Fibroblast of lung (primary cell): ENCODE results near the gene ATP5F1D.

Source experiments
- EZH2 ChIP-seq: IDR thresholded peaks from 2 replicates; pipeline ENCODE4 v1.5.1; 2012; ENCODE audit warnings: low read length, control low read depth, mild to moderate bottlenecking; ENCODE audit errors: missing control alignments
- TF ChIP-seq, protein P1 (sequence below), 2 donors: IDR thresholded peaks in 1 of 2; conservative IDR thresholded peaks in 1 of 2; 1 replicate in 1 of 2; 2 replicates in 1 of 2; pipeline ENCODE4 v1.5.1; 2011 to 2012; ENCODE audit warnings: low read length in 2 of 2, control low read depth in 1 of 2, inconsistent platforms in 1 of 2, low read depth in 1 of 2, mild to moderate bottlenecking in 1 of 2

DNA sequence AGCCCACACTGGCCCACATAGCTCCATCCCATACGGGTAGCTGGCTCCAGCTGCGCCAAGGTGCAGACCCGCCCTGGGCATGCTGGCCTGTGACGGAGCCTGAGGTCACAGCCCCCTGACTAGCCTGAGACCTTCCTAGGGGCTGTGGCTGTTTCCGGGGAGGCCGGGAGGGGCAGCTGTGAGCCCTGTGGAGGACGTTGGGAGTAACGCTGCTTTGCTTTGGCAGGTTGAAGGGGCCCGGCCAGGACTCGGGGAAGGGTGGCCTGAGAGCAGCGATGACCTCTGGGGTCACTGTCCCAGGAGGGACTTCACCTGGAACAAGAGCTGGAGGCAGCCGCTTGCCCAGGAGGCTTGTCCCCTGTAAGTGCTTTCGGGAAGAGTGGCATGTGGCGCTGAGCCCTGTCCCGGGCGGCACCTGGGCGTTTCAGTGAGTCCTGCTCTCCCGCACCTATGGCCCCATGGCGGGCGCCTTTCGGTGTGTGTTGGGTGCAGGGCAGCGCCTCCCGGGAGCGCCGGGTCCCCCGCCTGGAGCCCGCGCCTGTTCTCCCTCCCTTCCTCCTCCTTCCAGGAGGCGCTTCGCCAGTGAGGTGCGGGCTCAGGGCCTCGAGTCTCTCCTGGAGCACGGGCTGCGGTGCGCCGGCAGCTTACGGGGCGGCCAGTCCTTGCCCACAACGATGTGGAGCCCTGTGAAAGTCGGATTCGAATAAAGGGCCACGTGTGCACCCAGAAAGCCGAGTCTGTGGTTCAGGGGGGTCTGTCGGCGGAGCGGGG is 32.7 kb downstream of the ATP5F1D start:
- TF ChIP-seq EZH2 = no peak
- TF ChIP-seq, protein P1, sequence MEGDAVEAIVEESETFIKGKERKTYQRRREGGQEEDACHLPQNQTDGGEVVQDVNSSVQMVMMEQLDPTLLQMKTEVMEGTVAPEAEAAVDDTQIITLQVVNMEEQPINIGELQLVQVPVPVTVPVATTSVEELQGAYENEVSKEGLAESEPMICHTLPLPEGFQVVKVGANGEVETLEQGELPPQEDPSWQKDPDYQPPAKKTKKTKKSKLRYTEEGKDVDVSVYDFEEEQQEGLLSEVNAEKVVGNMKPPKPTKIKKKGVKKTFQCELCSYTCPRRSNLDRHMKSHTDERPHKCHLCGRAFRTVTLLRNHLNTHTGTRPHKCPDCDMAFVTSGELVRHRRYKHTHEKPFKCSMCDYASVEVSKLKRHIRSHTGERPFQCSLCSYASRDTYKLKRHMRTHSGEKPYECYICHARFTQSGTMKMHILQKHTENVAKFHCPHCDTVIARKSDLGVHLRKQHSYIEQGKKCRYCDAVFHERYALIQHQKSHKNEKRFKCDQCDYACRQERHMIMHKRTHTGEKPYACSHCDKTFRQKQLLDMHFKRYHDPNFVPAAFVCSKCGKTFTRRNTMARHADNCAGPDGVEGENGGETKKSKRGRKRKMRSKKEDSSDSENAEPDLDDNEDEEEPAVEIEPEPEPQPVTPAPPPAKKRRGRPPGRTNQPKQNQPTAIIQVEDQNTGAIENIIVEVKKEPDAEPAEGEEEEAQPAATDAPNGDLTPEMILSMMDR (conservative IDR thresholded peaks at IDR 0.05 in 1 of 2, IDR thresholded peaks at IDR 0.05 in 1 of 2; ENCODE audit: low read depth in 1 of 2, low read length in 2 of 2) = no peak
